IPS-11a (cell line): ENCODE results near the gene FIP1L1.
A peak's percentile ranks its signal among the peaks of the same experiment; 100 is the strongest.
"Not testable (repeated sequence)": the region's sequence is repeated elsewhere in the genome, so short reads cannot be mapped to it uniquely, and the experiment has no call there.

ENCODE experiments used
- H3K4me3 ChIP-seq: one replicate; pipeline ENCODE4 v1.5.1; 2013; ENCODE audit warnings: low read depth, low read length, control low read depth

FIP1L1 gene

DNA sequence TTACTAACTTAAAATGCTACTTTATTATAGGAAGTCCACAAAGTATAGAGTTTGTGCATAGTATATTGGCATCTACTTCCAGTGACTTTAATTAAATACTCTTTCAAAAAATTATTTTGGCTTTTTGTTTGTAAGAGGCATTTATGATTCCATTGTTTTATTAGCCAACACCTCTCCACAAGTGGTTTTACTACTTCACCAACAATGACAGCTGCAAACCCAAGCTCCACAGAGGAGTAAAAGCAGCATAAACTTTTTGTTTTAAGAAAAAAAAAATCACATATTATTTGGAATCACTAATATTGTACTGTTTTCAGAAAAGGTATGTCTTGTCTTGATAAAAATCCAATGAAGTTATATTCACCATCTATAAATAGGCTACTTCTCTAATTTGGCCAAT is 88.5 kb downstream of the FIP1L1 start:
- no peak overlapping the region for H3K4me3 ChIP-seq

DNA sequence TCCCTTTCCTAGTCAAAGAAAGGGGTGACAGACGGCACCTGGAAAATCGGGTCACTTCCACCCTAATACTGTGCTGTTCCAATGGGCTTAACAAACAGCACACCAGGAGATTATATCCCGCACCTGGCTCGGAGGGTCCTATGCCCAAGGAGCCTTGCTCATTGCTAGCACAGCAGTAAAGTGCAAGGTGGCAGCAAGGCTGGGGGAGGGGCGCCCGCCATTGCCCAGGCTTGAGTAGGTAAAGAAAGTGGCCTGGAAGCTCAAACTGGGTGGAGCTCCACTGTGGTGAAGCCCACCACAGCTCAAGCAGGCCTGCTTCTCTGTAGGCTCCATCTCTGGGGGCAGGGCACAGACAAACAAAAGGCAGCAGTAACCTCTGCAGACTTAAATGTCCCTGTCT is 89.1 kb downstream of the FIP1L1 start:
- H3K4me3 ChIP-seq, result not testable (repeated sequence)

DNA sequence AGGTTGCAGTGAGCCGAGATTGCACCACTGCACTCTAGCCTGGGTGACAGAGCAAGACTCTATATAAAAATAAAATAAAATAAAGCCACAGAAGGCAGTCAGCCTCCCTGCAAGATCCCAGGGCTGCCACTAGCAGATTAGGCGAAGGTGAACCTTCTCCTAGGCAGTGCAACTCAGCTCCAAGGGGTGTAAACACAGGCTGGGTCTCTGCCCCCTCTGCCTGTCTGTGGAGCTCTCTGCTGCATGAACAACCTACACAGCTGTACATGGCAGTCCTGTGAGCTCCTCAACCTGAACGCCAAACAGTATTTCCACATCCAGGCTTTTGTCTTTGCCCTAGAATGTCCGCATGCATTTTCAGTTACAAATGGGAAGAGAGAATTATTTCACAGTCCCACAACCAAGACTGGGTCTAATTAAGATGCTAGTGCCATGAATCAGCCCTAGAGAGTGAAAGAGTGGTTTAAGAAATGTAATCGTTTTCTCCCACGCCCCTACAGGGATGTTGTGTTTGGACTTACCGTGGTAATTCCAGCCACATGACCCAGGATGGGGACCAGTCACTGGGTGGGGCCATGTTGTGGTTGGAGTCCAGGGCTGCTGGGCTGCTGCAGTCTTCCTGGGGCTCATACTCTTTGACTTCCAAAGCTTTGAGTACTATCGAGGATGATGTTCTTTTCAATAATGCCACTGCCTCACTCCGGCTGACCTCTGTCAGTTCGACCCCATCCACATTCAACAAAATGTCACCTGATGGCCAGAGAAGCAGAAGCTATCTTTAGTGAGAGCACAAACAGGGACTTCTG is 99.0 kb downstream of the FIP1L1 start:
- H3K4me3 ChIP-seq, result peak overlapping the region; percentile 4

DNA sequence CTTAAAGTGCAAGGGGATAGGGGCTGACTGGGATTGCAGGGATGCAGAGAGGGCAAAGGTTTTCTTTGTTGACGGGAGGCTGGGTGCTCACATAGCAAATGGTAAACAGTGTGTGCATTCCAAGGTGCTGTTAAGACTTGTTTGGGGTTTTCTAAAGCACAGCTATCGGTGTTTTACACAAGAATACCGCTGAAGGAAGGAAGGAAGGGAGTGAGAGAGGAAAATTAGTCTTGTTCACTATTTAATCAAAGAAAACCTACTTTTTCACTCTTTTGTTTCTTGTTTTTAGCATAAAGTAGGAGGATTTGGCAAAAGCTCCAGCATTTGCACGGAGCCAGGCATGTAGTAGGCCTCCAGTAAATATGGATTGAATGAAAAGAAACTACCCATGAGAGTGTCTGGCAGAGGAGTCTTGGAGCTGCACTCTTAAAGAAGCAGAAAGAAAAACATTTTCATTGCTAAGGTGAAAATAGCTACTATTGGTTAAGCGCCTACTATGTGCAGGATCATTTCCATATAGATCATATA is 99.7 kb downstream of the FIP1L1 start:
- no peak overlapping the region for H3K4me3 ChIP-seq

DNA sequence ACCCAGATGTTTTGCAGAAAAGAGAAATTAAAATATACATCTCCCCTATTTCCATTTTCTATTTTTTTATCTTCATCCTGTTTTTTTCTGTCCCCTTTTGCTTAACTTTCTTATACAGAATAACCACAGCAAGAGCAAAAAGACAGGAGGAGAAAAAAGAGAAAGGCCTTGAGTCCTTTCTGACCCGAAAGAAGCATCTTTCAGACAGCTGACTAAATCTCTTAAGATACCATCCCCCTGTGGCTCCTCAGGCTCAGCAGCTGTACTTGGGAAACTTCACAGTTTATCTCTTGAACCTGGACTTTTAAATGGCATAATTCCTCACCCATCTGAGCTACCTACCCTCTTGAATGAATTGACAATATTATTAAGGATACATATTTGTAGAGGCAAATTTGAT is 100.2 kb downstream of the FIP1L1 start:
- no peak overlapping the region for H3K4me3 ChIP-seq

DNA sequence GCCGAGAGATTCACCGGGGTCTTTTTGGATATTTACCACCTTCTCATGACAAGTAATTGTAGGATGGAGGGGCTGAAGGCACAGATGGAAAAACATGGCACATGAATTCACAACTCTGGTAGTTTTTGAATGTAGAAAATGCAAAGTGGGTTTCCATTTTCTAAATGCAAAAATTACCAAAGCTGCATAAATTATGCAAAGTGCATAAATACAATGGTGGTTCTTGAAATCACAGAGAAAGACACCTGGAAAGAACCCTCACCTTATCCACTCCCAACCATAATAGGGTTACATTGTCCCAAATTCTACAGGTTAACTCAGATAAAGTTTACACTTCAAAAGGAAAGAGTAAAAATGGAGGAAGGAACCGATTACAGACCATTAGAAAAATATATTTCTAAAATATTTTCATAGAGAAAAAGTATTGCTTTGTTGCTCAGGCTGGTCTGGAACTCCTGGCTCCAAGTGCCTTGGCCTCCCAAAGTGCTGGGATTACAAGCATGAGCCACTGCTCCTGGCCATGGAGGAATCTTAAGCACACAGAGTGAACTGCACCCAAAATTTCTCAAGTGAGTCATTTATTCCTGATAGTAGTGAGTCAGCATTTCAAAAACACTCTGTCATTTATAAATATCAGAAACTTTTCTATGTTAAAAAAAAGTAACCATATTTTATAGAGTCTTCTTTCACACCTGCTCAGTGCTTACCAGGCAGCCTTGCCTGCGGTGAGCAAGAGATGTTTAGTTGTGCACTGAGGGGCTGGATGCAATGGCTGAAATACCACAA is 101.4 kb downstream of the FIP1L1 start:
- no peak overlapping the region for H3K4me3 ChIP-seq

DNA sequence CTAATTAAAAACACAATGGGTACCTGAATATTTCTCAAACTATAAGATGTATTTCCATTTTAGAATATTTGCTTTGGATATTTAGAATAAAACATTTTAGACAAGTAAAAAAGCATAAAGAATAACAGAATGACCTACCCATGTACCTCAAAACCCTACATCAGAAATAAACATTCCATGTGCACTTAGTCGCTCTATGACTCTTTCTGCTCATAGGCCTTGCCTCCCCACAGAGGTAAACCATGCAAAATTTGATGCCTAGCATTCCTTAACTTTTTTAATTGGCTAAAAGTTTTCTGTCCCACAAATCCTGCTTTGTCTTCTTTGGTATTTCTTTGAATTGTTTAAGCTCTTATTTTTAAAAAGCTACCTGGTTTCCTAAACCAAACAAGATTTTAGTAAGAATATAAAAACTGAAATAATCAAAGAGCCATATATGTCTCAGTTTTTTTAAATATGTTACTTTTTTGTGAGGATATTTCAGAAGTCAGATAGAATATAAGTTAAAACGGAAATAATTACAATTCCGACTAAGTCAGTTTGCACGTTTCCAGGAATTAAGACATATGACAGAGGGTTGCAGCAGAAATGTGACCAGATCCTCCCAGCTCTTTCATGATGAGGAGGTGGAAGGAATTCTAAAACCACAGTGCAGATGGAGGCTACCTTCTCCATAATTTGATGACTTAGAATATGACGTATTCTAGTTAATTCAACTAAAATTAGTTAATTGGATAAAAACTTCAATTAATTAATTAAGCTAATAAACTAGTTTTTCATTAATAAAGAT is 102.5 kb downstream of the FIP1L1 start:
- H3K4me3 ChIP-seq, result no peak overlapping the region

DNA sequence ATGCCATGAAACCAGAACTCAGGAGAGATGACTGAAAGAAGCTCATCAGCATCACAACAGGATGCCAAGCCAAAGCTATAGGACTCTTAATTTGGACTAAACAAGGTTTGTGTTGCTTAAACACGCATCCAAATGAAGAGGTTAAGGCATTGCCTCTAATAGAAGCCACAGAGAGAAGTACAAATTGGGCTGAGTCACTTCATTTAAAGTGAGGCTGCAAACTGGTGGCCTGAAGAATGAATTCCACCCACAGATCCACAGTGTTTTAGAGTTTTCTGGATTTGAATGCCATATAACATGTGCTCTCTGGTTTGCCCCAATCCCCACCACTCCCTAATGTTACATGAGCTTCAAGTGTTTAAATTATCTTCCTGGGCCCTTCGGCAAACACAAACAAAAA is 103.5 kb downstream of the FIP1L1 start:
- H3K4me3 ChIP-seq, result no peak overlapping the region

DNA sequence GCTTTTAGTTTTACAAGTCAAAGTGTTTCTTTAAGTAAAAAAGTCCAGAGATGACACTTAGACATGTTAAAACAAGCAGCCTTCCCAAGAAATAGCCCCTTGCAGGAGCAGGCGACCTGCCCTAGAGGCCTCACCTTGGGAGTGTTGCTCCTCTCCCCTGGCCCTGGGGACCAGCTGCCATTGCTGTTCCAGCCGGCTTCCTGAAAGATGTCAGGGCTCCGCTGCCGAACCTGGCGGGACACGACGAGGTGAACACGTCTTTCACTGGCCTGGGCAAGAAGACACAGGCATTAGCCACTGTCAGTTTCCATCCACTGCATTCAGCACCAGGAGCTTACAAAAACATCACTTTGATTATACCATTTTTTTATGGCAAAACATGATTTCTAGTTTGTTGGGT is 104.1 kb downstream of the FIP1L1 start:
- no peak overlapping the region for H3K4me3 ChIP-seq

DNA sequence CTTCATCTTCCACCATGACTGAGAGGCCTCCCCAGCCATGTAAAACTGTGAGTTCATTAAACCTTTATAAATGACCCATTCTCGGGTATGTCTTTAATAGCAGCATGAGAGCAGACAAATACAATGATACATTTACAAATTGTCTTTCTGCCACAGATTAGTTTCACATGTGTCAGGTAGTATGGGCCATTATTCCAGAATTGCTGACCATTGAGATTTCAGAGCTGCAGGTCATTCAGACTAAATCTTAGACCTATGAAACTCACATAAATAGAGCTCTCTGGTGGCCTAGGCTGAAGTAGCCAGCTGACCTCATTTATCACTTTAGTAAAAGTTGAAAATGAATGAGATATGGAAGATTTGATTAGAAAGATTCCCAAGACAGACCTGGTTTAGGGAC is 105.8 kb downstream of the FIP1L1 start:
- H3K4me3 ChIP-seq, result no peak overlapping the region

DNA sequence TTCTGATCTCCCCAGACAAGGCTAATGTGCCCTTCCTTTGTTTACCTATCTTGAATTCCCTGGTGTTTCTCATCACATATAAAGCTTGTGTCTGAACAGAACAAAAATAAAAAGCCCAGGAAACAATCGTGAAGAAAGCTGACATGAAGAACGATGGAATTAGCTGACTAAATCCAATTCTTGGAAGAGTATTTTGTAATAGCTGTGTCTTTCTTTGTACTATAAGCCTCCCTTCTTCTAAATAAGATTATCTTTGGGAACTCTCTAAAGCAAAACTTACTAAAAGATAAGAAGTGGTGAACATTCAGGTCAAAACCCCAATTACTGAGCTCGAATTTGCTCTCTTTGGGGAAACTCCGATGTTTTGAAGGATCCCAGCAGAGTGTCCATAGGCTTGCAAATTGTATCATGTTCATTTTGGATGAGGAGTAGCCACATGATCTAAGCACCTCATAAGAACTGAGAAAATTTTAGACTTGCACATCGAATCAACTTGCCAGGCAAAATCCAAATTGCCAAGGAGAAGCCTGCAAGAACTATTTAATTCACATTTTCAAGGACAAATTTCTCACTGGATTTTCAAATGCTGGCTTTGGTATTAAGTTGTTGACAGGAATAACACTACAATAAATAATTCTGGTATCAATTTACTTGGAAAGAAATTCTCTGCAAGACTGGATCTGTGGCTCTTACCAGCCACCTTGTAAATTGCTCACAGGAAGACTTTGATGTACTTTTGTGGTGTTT is 107.6 kb downstream of the FIP1L1 start:
- H3K4me3 ChIP-seq, result no peak overlapping the region

DNA sequence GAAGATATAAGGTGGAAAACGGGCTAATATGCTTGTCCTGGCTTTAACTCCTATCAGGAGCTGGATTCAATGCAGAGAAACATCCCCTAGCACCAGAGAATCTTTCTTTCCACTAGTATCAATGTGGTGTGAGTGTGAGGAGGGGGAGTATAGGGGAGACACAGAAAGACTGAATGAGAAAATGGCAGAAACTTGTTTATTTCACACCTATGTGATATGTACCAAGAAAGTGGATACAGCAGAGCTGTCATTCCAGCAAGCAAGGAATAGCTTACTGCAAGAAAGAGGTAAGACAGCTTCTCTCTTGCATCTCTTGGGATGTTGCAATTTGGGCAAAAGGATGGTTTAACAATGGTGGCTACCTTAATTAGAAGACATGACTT is 108.2 kb downstream of the FIP1L1 start:
- H3K4me3 ChIP-seq, result no peak overlapping the region

DNA sequence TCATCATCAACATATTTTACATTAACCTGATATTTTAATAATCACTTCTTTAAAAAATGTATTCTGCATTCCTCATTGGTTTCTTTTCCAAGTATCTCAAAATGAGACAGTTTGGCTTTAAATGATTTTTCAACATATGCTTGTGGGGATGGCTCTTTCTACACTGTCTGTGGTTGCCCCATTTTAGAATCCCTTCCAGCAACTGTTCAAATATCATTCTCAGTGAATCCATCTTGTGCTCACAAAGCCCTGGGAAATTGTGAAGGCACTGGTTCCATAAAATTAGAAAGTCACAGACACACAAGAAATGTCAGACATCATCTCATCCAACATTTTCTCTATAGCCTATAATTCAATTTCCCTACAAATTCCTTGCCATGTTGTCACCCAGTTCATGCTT is 110.3 kb downstream of the FIP1L1 start:
- no peak overlapping the region for H3K4me3 ChIP-seq

DNA sequence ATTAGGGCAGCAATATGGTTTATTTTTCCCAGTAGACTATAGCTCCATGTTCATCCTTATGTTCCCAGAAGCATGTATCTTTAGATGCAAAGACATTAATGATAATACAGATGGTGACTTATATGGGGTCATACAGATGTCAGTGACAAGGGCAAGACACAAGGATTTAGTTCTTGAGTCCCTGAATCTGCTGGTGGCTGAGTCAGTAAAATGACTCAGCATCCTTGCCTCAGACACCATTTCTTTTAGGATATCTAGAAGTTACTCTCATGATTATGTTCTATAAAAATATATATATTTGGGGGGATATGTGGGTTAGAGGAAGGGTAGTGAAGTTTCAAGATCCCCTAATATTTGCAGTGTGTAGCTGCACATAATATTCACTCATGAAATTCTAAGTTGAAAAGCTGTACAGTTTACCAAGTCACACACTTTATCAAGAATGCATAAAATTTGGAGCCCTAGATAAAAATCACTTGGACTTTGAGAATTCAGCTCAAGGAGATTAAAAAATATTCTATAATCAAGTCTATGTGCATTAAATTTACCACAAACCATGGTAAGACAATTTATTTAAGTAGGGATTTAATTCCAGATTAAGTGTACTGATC is 111.9 kb downstream of the FIP1L1 start:
- H3K4me3 ChIP-seq, result no peak overlapping the region

DNA sequence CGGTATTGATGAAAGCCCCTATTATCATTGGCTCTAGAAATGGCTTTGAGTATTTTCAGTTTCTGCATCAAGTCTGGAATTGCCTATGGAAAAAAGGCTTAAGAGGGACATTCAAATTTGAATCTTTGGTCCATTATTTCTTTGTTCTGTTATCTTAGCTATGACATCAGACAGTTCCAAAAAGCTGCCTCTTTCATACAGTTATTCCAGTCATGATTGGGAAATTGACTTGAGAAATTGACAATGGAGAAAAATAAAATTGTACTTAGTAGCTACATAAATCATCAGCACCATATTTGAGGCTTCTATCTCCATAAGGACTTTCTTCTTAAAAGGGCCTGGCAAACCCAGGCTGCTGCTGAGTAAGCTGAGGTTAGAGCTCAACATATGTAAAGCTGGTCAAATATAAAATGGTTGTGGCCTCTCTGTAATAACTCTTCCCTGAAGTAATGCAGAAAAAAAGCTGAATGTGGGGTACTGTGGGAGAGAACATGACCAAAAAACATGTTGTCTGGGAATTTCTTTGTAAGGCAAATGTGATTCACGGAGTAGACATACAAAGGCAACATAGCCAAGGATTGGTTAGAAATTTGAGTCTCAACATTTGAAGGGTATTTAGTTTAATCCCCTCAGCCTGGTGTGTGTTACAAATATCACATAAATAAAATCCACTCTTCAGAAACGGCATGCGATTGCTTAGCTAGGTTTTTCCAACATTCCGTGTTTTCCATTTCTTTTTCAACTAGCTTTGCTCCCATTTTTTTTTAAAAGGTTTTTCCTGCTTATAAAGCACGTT is 112.9 kb downstream of the FIP1L1 start:
- H3K4me3 ChIP-seq, result no peak overlapping the region

DNA sequence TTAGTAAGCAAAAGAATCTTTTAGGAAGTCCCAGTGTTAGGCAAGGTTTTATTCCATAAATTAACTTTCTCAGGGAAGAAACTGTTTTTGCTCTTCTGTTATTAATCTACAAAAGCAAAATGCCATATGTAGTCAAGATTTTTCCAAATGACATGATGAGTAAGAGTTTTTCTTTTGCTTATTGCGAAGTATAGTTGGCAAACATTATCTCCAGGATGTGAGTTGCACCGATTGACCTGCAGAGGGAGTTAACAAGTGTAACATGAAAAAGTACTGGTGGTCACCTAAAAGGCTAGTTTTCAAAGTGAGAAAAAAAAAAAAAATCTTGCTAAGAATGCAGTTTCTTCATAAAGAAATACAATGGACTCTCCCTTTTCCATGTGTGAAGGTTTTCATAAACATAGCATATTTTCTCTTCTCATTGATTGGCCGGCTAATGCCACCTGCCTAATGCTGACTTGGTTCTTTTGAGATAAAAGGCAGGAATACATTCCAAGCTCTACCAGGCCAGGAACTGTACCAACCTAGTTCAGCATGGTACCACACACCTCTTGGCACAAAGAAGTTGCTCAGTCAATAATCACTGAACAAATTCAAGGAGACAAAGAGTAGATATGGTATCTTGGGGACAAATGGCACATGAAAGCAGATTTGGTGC is 113.7 kb downstream of the FIP1L1 start:
- H3K4me3 ChIP-seq, result no peak overlapping the region

DNA sequence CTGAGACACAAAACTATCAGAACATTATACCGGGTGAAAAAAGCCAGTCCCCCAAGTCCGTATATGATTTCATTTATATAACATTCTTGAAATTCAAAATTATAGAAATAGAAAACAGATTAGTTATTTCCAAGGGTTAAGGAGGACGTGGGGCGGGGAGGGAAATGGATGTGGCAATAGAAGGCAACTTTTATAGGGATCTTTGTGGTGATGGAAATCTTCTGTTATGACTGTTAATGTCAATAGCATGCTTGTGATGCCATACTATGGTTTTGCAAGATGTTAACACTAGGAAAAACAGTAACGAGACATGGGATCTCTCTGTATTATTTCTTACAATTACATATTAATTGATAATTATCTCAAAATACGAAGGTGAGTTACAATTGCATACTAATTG is 117.4 kb downstream of the FIP1L1 start:
- H3K4me3 ChIP-seq, result no peak overlapping the region

DNA sequence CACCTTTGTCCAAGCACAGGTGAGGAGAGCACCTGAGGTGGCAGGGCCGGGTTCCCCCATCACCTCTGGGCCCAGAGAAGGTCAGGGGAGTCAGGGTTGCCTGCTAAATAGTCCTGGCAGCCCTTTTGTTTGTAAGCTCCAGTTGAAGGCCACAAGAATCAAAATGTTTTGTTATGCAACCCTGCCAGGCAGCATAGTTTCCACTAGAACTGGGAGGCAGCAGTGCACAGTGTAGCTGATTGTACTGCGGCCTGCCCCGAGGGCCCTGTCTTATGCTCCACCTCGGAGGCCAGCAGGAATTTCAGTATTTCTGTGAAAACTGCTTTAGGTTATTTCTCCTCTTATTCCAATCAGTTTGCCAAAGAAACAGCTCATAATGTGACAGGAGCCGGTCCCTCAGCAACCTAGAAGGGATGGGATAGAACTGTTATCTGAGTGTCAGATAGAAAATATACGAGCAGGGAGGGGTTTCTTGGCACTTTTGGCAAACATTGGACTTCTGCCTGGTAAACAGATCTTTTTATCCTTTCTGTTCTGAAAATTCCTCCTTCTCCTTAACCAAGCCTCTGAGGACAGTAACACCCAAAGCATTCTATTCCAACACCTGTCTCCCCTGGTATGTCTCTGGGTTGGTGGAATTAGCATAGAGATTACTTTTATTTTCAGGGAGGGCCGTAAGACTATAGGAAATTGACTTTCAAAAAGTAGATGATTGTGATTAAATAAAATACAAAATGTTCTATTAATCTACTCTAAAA is 120.2 kb downstream of the FIP1L1 start:
- no peak overlapping the region for H3K4me3 ChIP-seq
